DMS114 treated with DMSO at 0.1 percent for 48 hours (cell line): Measurements from ENCODE around the gene AAR2.

Source experiments
- DNase-seq: peaks from one replicate; lab custom pipeline; 2025; ENCODE audit not compliant: unreplicated experiment; lab: John Stamatoyannopoulos, UW

Gene AAR2

GRCh38 chr20:36275441-36276189, 39.3 kb downstream of the AAR2 start:
- no peak for DNase-seq

GRCh38 chr20:36277546-36277945, 41.3 kb downstream of the AAR2 start:
- no peak for DNase-seq

GRCh38 chr20:36279362-36279761, 43.1 kb downstream of the AAR2 start:
- no peak for DNase-seq

GRCh38 chr20:36279776-36280175, 43.5 kb downstream of the AAR2 start:
- no peak for DNase-seq

GRCh38 chr20:36281785-36282380, 45.6 kb downstream of the AAR2 start:
- no peak for DNase-seq

- DNase-seq, result no peak
These were observed 48.5 kb downstream of the AAR2 start for GRCh38 chr20:36284751-36285150.

- no peak for DNase-seq
These were observed 49.6 kb downstream of the AAR2 start for GRCh38 chr20:36285746-36286447.

GRCh38 chr20:36297656-36298055, 61.4 kb downstream of the AAR2 start:
- DNase-seq, result no peak

GRCh38 chr20:36298061-36298460, 61.8 kb downstream of the AAR2 start:
- no peak for DNase-seq

GRCh38 chr20:36298795-36299339, 62.6 kb downstream of the AAR2 start:
- DNase-seq, result no peak

GRCh38 chr20:36299459-36299858, 63.2 kb downstream of the AAR2 start:
- no peak for DNase-seq

GRCh38 chr20:36301359-36302119, 65.3 kb downstream of the AAR2 start:
- no peak for DNase-seq

GRCh38 chr20:36303020-36303595, 66.8 kb downstream of the AAR2 start:
- DNase-seq, result no peak

- no peak for DNase-seq
These were observed 67.6 kb downstream of the AAR2 start for GRCh38 chr20:36303831-36304230.

- DNase-seq, result no peak
These were observed 68.7 kb downstream of the AAR2 start for GRCh38 chr20:36304786-36305495.

GRCh38 chr20:36305602-36306551, 69.6 kb downstream of the AAR2 start, which contains the start of gene DLGAP4:
DLGAP4 (plus strand) TSS chr20:36306339; CDS start chr20:36431718, 125,379 bp downstream.
- no peak for DNase-seq
